Gastroesophageal sphincter (tissue), 3 donors: Measurements from ENCODE around the gene PTPRN2.

Experiments used
- EP300 ChIP-seq: sonication (generic); formaldehyde crosslinking; IDR thresholded peaks from one replicate; pipeline ENCODE4 v1.6.1; 2017; ENCODE audit warnings: antibody characterized with exemption, mild to moderate bottlenecking
- POLR2A ChIP-seq, 2 donors: fragments of 450-650 bp; IDR thresholded peaks; one replicate each; pipeline ENCODE4 v1.6.1; 2017; ENCODE audit warnings: antibody characterized with exemption in 2 of 2, mild to moderate bottlenecking in 2 of 2, moderate library complexity in 1 of 2
- TF ChIP-seq, protein P1 (sequence below), 4 experiments: fragments of 200-600 bp in 2 of 4; fragments of 450-650 bp in 2 of 4; sonication (generic) in 1 of 4; IDR thresholded peaks; one replicate each; pipeline ENCODE4 v1.5.1; 2017 to 2019; ENCODE audit warnings: antibody characterized with exemption in 4 of 4, mild to moderate bottlenecking in 2 of 4, moderate library complexity in 2 of 4

GRCh38 chr7:157922576-157922975 lies 665.0 kb downstream of the PTPRN2 start:
- TF ChIP-seq POLR2A (IDR thresholded peaks at IDR 0.05): no peak
- TF ChIP-seq, protein P1, sequence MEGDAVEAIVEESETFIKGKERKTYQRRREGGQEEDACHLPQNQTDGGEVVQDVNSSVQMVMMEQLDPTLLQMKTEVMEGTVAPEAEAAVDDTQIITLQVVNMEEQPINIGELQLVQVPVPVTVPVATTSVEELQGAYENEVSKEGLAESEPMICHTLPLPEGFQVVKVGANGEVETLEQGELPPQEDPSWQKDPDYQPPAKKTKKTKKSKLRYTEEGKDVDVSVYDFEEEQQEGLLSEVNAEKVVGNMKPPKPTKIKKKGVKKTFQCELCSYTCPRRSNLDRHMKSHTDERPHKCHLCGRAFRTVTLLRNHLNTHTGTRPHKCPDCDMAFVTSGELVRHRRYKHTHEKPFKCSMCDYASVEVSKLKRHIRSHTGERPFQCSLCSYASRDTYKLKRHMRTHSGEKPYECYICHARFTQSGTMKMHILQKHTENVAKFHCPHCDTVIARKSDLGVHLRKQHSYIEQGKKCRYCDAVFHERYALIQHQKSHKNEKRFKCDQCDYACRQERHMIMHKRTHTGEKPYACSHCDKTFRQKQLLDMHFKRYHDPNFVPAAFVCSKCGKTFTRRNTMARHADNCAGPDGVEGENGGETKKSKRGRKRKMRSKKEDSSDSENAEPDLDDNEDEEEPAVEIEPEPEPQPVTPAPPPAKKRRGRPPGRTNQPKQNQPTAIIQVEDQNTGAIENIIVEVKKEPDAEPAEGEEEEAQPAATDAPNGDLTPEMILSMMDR (IDR thresholded peaks at IDR 0.05): no peak
- TF ChIP-seq EP300: no peak
